Metanephros (tissue), 2 donors: ENCODE measurements around the gene G6PC1. TPM values are rescaled to one million over a fixed set of nuclear protein-coding genes. Genes with fewer than 3 reads are reported as not detected.

Source experiments
- small RNA-seq: library from RNA; depleted of rRNA; stranded (forward); fragments of <200 nt; gene quantifications from one replicate; pipeline ENCODE3, GENCODE V24; 2014; ENCODE audit warnings: low replicate concordance
- total RNA-seq: library from RNA; depleted of rRNA; stranded (reverse); fragments of >200 nt; gene quantifications from one replicate; pipeline ENCODE4 v1.2.3, GENCODE V29; 2014

The G6PC1 gene
- total RNA-seq, result 6.0 TPM

DNA sequence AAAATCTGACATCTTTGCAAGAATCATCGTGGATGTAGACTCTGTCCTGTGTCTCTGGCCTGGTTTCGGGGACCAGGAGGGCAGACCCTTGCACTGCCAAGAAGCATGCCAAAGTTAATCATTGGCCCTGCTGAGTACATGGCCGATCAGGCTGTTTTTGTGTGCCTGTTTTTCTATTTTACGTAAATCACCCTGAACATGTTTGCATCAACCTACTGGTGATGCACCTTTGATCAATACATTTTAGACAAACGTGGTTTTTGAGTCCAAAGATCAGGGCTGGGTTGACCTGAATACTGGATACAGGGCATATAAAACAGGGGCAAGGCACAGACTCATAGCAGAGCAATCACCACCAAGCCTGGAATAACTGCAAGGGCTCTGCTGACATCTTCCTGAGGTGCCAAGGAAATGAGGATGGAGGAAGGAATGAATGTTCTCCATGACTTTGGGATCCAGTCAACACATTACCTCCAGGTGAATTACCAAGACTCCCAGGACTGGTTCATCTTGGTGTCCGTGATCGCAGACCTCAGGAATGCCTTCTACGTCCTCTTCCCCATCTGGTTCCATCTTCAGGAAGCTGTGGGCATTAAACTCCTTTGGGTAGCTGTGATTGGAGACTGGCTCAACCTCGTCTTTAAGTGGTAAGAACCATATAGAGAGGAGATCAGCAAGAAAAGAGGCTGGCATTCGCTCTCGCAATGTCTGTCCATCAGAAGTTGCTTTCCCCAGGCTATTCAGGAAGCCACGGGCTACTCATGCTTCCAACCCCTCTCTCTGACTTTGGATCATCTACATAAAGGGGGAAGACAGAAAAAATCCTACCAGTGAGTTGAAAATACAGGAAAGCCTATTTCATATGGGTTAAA, at the start of gene G6PC1:
Gene G6PC1, plus strand, starts transcription at position 340 of the 872 bp plus-strand sequence. Its CDS starts 78 bp downstream, at position 418.

DNA sequence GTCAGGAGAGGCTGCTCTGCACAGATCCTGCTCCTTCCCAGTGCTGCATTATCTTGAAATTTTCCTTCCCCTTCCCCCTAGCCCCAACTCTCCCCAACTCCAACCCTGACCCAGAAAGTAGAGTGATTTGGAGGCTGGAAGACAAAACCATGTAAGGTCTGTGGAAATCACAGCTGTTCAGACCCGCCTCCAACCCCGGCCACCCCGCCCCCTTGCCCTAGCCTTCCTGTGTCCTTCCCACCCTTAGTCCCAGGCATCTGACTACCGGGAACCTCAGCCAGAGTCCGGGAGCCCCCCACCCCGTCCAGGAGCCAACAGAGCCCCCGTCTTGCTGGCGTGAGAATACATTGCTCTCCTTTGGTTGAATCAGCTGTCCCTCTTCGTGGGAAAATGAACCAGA, 49.6 kb upstream of the G6PC1 start, which contains the start of gene AOC3:
Gene AOC3, plus strand, starts transcription at position 246 of the 400 bp plus-strand sequence. Its CDS starts 145 bp downstream, at position 391.

Small RNA genes within 50 kb of the gene (small RNA-seq; reads per million reads assigned to genes)
- gene RF00561, result not detected
- not detected for gene RNU6-287P

Other genes with a start within 250 kb of the G6PC1 start
- gene TUBG2, start 241.5 kb upstream of the G6PC1 start, total RNA-seq, result 25.5 TPM
- gene PLEKHH3, start 223.8 kb upstream of the G6PC1 start, total RNA-seq, result 34.7 TPM
- gene CCR10, start 219.0 kb upstream of the G6PC1 start, total RNA-seq, result 2.2 TPM
- 13.6 TPM for gene CNTNAP1, start 218.3 kb upstream of the G6PC1 start, total RNA-seq
- 32.3 TPM for gene EZH1, start 155.8 kb upstream of the G6PC1 start, total RNA-seq
- gene RAMP2, start 139.6 kb upstream of the G6PC1 start, total RNA-seq, result 34.9 TPM
- 65.6 TPM for gene VPS25, start 127.3 kb upstream of the G6PC1 start, total RNA-seq
- gene WNK4, start 120.2 kb upstream of the G6PC1 start, total RNA-seq, result 11.4 TPM
- gene COA3, start 102.1 kb upstream of the G6PC1 start, total RNA-seq, result 108 TPM
- gene CNTD1, start 101.9 kb upstream of the G6PC1 start, total RNA-seq, result 0.18 TPM
- 126 TPM for gene BECN1, start 76.5 kb upstream of the G6PC1 start, total RNA-seq
- gene PSME3, start 67.4 kb upstream of the G6PC1 start, total RNA-seq, result 36.5 TPM
- 1.6 TPM for gene AOC2, start 56.2 kb upstream of the G6PC1 start, total RNA-seq
- gene AOC3, start 49.6 kb upstream of the G6PC1 start, total RNA-seq, result 9.6 TPM
- 30.5 TPM for gene AARSD1, start 63.7 kb downstream of the G6PC1 start, total RNA-seq
- gene PTGES3L, start 79.3 kb downstream of the G6PC1 start, total RNA-seq, result 5.8 TPM
- gene RUNDC1, start 79.8 kb downstream of the G6PC1 start, total RNA-seq, result 11.7 TPM
- gene RPL27, start 97.6 kb downstream of the G6PC1 start, total RNA-seq, result 1,573 TPM
- gene IFI35, start 106.0 kb downstream of the G6PC1 start, total RNA-seq, result 9.8 TPM
- gene VAT1, start 121.6 kb downstream of the G6PC1 start, total RNA-seq, result 61.9 TPM
- 1.3 TPM for gene RND2, start 124.4 kb downstream of the G6PC1 start, total RNA-seq
- gene BRCA1, start 224.6 kb downstream of the G6PC1 start, total RNA-seq, result 17.1 TPM